T47D (cell line): ENCODE measurements around the gene MKX.

ENCODE experiments used
- DNase-seq, 2 experiments: peaks; one replicate each; pipeline versions ENCODE4 v3.0.0 to v3.0.0-alpha.2; 2011 to 2012; ENCODE audit warnings: low read depth in 1 of 2, low spot score in 1 of 2
- JUND ChIP-seq: IDR thresholded peaks from 2 replicates; pipeline ENCODE4 v1.6.1; 2012; ENCODE audit warnings: low read depth
- in situ Hi-C: cut with HindIII; loops from 2 replicates; pipeline ENCODE4 v1.10.0; 2016; ENCODE audit warnings: low sequenced_read_pairs, low pct_unique_long_range_greater_than_20kb

Gene MKX

DNA sequence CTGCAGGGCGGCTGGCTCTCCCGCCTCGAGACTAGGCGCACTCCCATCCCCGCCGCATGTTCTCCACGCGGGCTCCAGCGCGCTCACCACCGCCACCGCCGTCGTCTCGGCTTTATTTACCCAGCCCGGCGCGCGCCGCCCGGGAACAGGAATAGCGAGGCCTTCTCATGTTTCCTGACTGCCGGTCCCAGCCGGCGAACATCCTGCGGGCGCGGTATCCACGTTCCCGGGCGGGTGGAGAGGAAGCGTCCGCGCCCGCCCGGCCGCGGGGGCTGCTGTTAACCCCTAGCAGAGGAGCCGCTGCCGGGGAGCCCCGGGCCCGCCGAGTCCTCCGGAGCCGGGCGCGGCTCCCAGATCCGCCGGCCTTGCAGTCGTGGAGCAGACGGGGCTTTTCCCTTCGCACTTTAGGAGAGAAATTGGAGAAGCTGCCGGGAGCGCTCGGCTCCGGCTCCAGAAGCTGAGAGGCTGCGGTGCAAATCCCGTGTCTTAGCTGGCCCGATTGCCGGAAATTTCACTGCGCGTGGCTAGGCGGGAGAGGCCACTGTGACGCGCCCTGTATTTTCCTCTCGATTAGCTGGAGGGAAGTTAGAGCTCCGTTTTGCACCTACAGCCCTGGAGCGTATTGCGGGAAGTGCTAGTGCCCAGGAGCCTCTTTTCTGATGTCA, at the start of gene MKX:
Gene MKX, minus strand, starts transcription at position 88 of the 665 bp plus-strand sequence. CDS start 2,404 bp downstream, outside the sequence.
- TF ChIP-seq JUND = no peak
- in situ Hi-C loops = no loop called here
- no peak for DNase-seq

DNA sequence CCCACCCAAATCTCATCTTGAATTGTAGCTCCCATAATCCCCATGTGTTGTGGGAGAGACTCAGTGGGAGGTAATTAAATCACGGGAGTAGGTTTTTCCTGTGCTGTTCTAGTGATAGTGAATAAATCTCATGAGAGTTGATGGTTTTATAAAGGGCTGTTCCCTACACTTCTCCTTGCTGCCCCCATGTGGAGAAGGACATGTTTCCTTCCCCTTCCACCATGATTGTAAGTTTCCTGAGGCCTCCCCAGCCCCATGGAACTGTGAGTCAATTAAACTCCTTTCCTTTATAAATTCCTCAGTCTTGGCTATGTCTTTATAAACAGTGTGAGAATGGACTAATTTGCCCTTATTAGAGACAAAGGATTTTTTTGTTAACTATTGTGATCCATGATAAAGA, 48.5 kb upstream of the MKX start:
- TF ChIP-seq JUND = no peak
- DNase-seq = peak in 1 of 2 experiments; percentile 7
- in situ Hi-C loops = no loop called here

DNA sequence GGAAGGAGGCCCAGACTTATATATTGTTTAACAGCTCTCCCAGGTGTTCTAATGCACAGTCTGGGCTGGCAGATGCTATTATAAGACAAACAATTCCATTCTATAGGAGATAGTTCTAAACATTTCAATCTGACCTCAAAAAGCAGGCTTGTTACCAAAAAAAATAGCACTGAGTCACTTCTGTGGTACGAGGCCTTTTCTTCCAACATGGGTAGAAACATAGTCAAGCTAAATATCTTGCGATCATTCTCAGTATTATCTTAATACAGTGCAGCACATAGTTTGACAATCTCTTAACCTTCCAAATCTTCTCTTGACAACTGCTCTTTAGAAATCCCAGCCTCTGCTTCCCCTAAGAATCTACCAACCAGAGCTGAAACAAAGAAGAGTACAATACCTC, 46.6 kb upstream of the MKX start:
- in situ Hi-C loops = no loop called here
- DNase-seq = no peak
- no peak for TF ChIP-seq JUND

DNA sequence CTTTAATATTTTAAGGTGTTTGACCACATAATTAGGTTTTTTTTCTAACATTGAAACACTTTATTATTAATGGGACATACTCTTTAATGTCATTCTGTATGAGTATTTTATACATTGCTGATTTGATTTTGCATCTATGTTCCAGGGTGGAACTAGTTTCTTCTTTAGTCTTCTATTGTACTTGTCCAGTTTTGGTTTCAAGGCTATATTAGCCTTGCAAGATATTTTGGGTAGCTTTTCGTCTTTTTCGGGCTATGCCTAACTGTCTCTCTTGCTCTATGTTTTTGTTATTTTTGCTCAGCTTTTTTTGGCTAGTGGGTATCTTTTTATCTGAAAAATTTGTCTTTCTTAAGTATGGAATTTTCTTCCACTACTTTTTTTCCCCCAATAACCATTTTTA, 38.7 kb upstream of the MKX start:
- no peak for DNase-seq
- in situ Hi-C loops = no loop called here
- no peak for TF ChIP-seq JUND

GRCh38 chr10:27783660-27784059, 38.0 kb upstream of the MKX start:
- TF ChIP-seq JUND = no peak
- peak in 1 of 2 experiments; percentile 70 for DNase-seq
- in situ Hi-C loops = no loop called here

- TF ChIP-seq JUND = no peak
- in situ Hi-C loops = no loop called here
These were observed 33.9 kb upstream of the MKX start for GRCh38 chr10:27779462-27780015.

GRCh38 chr10:27774831-27775230, 29.2 kb upstream of the MKX start:
- no peak for TF ChIP-seq JUND
- DNase-seq = no peak
- in situ Hi-C loops = no loop called here

More at GRCh38 chr10:27779462-27780015, 33.9 kb upstream of the MKX start:
- no peak for DNase-seq

- DNase-seq = no peak
- TF ChIP-seq JUND = no peak
- in situ Hi-C loops = no loop called here
These were observed 25.6 kb upstream of the MKX start for GRCh38 chr10:27771231-27771630.

DNA sequence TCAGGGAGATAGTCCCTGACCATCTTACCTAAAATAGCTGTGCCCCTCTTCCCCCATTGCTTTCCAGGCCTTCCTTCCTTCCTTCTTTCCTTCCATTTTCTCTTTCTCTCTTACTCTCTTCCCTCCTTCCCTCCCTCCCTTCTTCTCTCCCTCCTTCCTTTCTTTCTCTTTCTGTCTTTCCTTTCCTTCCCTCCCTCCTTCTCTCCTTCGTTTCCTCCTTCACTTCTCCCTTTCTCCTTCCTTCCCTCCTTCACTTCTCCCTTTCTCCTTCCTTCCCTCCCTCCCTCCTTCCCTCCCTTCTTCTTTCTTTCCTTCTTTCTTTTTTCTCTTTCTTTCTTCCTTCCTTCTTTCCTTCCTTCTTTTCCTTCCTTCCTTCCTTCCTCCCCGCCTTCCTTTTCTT, 24.6 kb upstream of the MKX start:
- in situ Hi-C loops = no loop called here
- no peak for TF ChIP-seq JUND
- DNase-seq = no peak

GRCh38 chr10:27760867-27761266, 15.2 kb upstream of the MKX start:
- no peak for DNase-seq
- no peak for TF ChIP-seq JUND
- in situ Hi-C loops = no loop called here

DNA sequence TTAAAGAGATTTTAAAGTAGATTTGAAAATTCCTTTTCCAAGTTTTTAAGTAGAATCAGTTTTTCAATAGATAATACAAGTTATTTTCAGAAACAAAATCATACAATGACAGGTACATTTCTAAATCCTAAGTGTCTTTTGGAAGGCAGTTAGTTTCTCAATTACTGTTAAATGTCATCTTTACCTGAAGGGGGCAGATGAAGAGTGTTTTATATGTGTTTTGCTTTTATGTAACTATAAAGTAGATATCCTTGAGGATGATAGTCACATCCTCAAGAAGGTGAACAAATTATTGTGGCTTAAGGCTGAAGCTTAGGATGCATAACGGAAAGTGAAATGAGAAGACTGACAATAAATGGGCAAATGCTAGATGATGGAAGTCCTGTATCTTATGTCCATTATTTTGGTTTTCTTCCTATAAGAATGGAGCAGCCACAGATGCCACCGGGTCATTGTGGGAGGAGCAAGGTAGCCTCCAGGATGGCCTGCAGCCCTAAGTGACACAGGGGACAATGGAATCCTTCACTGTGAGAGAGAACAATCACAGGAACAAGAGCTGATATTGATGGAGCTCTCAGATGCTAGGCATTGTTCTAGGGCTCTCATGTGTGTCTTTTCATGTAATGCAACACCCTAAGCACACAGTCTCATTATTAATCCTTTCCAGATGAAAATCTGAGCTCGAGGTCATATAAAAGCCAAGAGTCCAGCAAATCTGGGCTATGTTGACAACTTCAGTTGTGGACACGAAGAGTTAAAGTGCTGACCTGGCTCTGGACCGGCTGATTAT, 14.1 kb upstream of the MKX start:
- in situ Hi-C loops = no loop called here
- no peak for TF ChIP-seq JUND

GRCh38 chr10:27752673-27753237, 7.1 kb upstream of the MKX start:
- no peak for DNase-seq
- TF ChIP-seq JUND = no peak
- in situ Hi-C loops = no loop called here

More for the DNA sequence above, 14.1 kb upstream of the MKX start:
- no peak for DNase-seq

- no peak for TF ChIP-seq JUND
- no peak for DNase-seq
- in situ Hi-C loops = no loop called here
These were observed 3.0 kb upstream of the MKX start for GRCh38 chr10:27748601-27749000.
